Fibroblast of lung (primary cell): ENCODE results near the gene SUGCT. TPM values are rescaled to one million over a fixed set of nuclear protein-coding genes. Genes with fewer than 3 reads are reported as not detected.

ENCODE experiments used
- DNase-seq, 2 donors: peaks; one replicate each; pipeline versions ENCODE4 v3.0.0 to v3.0.0-alpha.2; 2010; ENCODE audit warnings: low read depth in 2 of 2
- H2AFZ ChIP-seq: 2 replicates; pipeline ENCODE4 v1.5.1; 2012; ENCODE audit warnings: low read length, control low read depth, inconsistent platforms
- H3K27ac ChIP-seq: 2 replicates; pipeline ENCODE4 v1.5.1; 2011; ENCODE audit warnings: low read length, control low read depth; ENCODE audit not compliant: insufficient read depth
- H3K27me3 ChIP-seq: 2 replicates; pipeline ENCODE4 v1.5.1; 2011; ENCODE audit warnings: mild to moderate bottlenecking, low read length; ENCODE audit not compliant: control insufficient read depth, insufficient read depth
- H3K36me3 ChIP-seq: 2 replicates; pipeline ENCODE4 v1.5.1; 2011; ENCODE audit warnings: low read length; ENCODE audit not compliant: control insufficient read depth, insufficient read depth
- H3K4me1 ChIP-seq: 2 replicates; pipeline ENCODE4 v1.5.1; 2011; ENCODE audit warnings: low read length; ENCODE audit not compliant: control insufficient read depth, insufficient read depth; ENCODE audit errors: extremely low read depth
- H3K4me2 ChIP-seq: 2 replicates; pipeline ENCODE4 v1.5.1; 2011; ENCODE audit warnings: low read length, control low read depth; ENCODE audit not compliant: insufficient read depth; ENCODE audit errors: extremely low read depth
- H3K4me3 ChIP-seq, 4 experiments: fragments of 200-600 bp in 1 of 4; sonication (generic) in 1 of 4; replicated peaks in 1 of 4; 2 replicates each; pipeline ENCODE4 v1.5.1; 2011 to 2016; ENCODE audit warnings: low read length in 4 of 4, low read depth in 3 of 4, mild to moderate bottlenecking in 3 of 4, control low read depth in 2 of 4, inconsistent platforms in 1 of 4, mixed read lengths in 1 of 4; ENCODE audit not compliant: insufficient read depth in 1 of 4; ENCODE audit errors: control extremely low read depth in 1 of 4
- H3K79me2 ChIP-seq: 2 replicates; pipeline ENCODE4 v1.5.1; 2012; ENCODE audit warnings: mild to moderate bottlenecking, low read length, inconsistent platforms; ENCODE audit not compliant: control insufficient read depth, insufficient read depth
- H3K9ac ChIP-seq: 2 replicates; pipeline ENCODE4 v1.5.1; 2011; ENCODE audit warnings: mild to moderate bottlenecking, low read length, control low read depth; ENCODE audit not compliant: insufficient read depth
- H3K9me3 ChIP-seq: 2 replicates; pipeline ENCODE4 v1.5.1; 2012; ENCODE audit warnings: low read depth, low read length; ENCODE audit not compliant: control insufficient read depth, insufficient read depth
- H4K20me1 ChIP-seq: 2 replicates; pipeline ENCODE4 v1.5.1; 2011; ENCODE audit warnings: low read length; ENCODE audit not compliant: control insufficient read depth, insufficient read depth; ENCODE audit errors: extremely low read depth
- CTCF ChIP-seq, 2 donors: IDR thresholded peaks in 1 of 2; conservative IDR thresholded peaks in 1 of 2; 1 replicate in 1 of 2; 2 replicates in 1 of 2; pipeline ENCODE4 v1.5.1; 2011 to 2012; ENCODE audit warnings: low read length in 2 of 2, control low read depth in 1 of 2, inconsistent platforms in 1 of 2, low read depth in 1 of 2, mild to moderate bottlenecking in 1 of 2
- EZH2 ChIP-seq: IDR thresholded peaks from 2 replicates; pipeline ENCODE4 v1.5.1; 2012; ENCODE audit warnings: low read length, control low read depth, mild to moderate bottlenecking; ENCODE audit errors: missing control alignments
- polyA plus RNA-seq, 2 donors: library from polyadenylated mRNA; depleted of rRNA in 1 of 2; stranded (reverse) in 1 of 2; unstranded in 1 of 2; fragments of >200 nt; gene quantifications; 2 replicates each; pipeline ENCODE4 v1.2.1, GENCODE V29; 2011 to 2012; ENCODE audit warnings: missing spikeins in 1 of 2
- total RNA-seq: library from RNA; depleted of rRNA; stranded (reverse); fragments of >200 nt; gene quantifications from 2 replicates; pipeline ENCODE4 v1.2.1, GENCODE V29; 2014

Gene SUGCT
- total and polyA plus RNA-seq, 2 donors (not counting 1 experiment from before 2014, with no cell fraction given) = 8.4 to 16.5 TPM

GRCh38 chr7:40883826-40884225 lies 749.0 kb downstream of the SUGCT start:
- H3K9me3 ChIP-seq = no peaks in the 10 kb centered on the region
- no peak for DNase-seq
- H2AFZ ChIP-seq = no peak overlapping the region
- H3K9ac ChIP-seq = no peak overlapping the region
- no peak overlapping the region for H3K4me2 ChIP-seq
- no peaks in the 10 kb centered on the region for H3K36me3 ChIP-seq
- TF ChIP-seq CTCF (conservative IDR thresholded peaks at IDR 0.05 in 1 of 2, IDR thresholded peaks at IDR 0.05 in 1 of 2; ENCODE audit: low read depth in 1 of 2, low read length in 2 of 2) = no peak
- no peak for TF ChIP-seq EZH2
- H3K4me3 ChIP-seq = no peak overlapping the region
- peaks cover 4% of the 10 kb centered on the region for H3K4me1 ChIP-seq
- H3K27ac ChIP-seq = no peak overlapping the region
- no peaks in the 10 kb centered on the region for H4K20me1 ChIP-seq
- H3K27me3 ChIP-seq = no peaks in the 10 kb centered on the region
- H3K79me2 ChIP-seq = no peaks in the 10 kb centered on the region

GRCh38 chr7:40884241-40884640 lies 749.4 kb downstream of the SUGCT start:
- peak in 1 of 2 donors; percentile 50 for DNase-seq
- no peak overlapping the region for H3K4me2 ChIP-seq
- TF ChIP-seq EZH2 (no peak), CTCF (conservative IDR thresholded peaks at IDR 0.05 in 1 of 2, IDR thresholded peaks at IDR 0.05 in 1 of 2; ENCODE audit: low read depth in 1 of 2, low read length in 2 of 2) (no peak)
- H2AFZ ChIP-seq = no peak overlapping the region
- no peaks in the 10 kb centered on the region for H3K27me3 ChIP-seq
- H3K4me1 ChIP-seq = peaks cover 4% of the 10 kb centered on the region
- no peak overlapping the region for H3K9ac ChIP-seq
- no peak overlapping the region for H3K27ac ChIP-seq
- H3K79me2 ChIP-seq = no peaks in the 10 kb centered on the region
- H3K4me3 ChIP-seq = no peak overlapping the region
- no peaks in the 10 kb centered on the region for H3K36me3 ChIP-seq
- H4K20me1 ChIP-seq = no peaks in the 10 kb centered on the region
- no peaks in the 10 kb centered on the region for H3K9me3 ChIP-seq

- no peak overlapping the region for H2AFZ ChIP-seq
- H3K4me3 ChIP-seq = no peak overlapping the region
- H3K9ac ChIP-seq = no peak overlapping the region
- H3K4me1 ChIP-seq = peaks cover 3% of the 10 kb centered on the region
- TF ChIP-seq EZH2 = no peak
- TF ChIP-seq CTCF (conservative IDR thresholded peaks at IDR 0.05 in 1 of 2, IDR thresholded peaks at IDR 0.05 in 1 of 2; ENCODE audit: low read depth in 1 of 2, low read length in 2 of 2) = no peak
- H4K20me1 ChIP-seq = no peaks in the 10 kb centered on the region
- peak; percentile 45 to 58 for DNase-seq
- H3K36me3 ChIP-seq = no peaks in the 10 kb centered on the region
- H3K79me2 ChIP-seq = no peaks in the 10 kb centered on the region
- no peak overlapping the region for H3K4me2 ChIP-seq
- H3K27ac ChIP-seq = no peak overlapping the region
- H3K27me3 ChIP-seq = no peaks in the 10 kb centered on the region
- no peaks in the 10 kb centered on the region for H3K9me3 ChIP-seq
These were observed 750.7 kb downstream of the SUGCT start for GRCh38 chr7:40885503-40885902.
